H9 (cell line): ENCODE measurements around the gene MED27. TPM values are rescaled to one million over a fixed set of nuclear protein-coding genes. Genes with fewer than 3 reads are reported as not detected.

Experiments
- DNase-seq: peaks from one replicate; pipeline ENCODE4 v3.0.0-alpha.2; 2017
- H2AFZ ChIP-seq: one replicate; pipeline ENCODE4 v1.6.1; 2013; ENCODE audit warnings: mild to moderate bottlenecking, low read length, control low read depth, moderate library complexity
- H2AK5ac ChIP-seq: 2 replicates; pipeline ENCODE4 v1.6.1; 2013; ENCODE audit warnings: low read length, control low read depth, mixed read lengths; ENCODE audit not compliant: insufficient read length
- H2BK120ac ChIP-seq: one replicate; pipeline ENCODE4 v1.6.1; 2013; ENCODE audit warnings: low read depth, mild to moderate bottlenecking, low read length, control low read depth, inconsistent platforms; ENCODE audit not compliant: poor library complexity, severe bottlenecking
- H2BK12ac ChIP-seq: 2 replicates; pipeline ENCODE4 v1.6.1; 2013; ENCODE audit warnings: low read length, control low read depth, mixed read lengths, low read depth; ENCODE audit not compliant: insufficient read length
- H2BK15ac ChIP-seq: 2 replicates; pipeline ENCODE4 v1.6.1; 2013; ENCODE audit warnings: low read depth, low read length, control low read depth
- H2BK20ac ChIP-seq: one replicate; pipeline ENCODE4 v1.6.1; 2013; ENCODE audit warnings: low read depth, mild to moderate bottlenecking, low read length, control low read depth, inconsistent platforms; ENCODE audit not compliant: poor library complexity, severe bottlenecking
- H2BK5ac ChIP-seq: 2 replicates; pipeline ENCODE4 v1.6.1; 2013; ENCODE audit warnings: low read length, control low read depth, mixed read lengths; ENCODE audit not compliant: insufficient read length
- H3K14ac ChIP-seq: 2 replicates; pipeline ENCODE4 v1.6.1; 2013; ENCODE audit warnings: low read length, control low read depth; ENCODE audit not compliant: insufficient read depth
- H3K18ac ChIP-seq: 2 replicates; pipeline ENCODE4 v1.6.1; 2013; ENCODE audit warnings: low read depth, mild to moderate bottlenecking, mixed read lengths, low read length, control low read depth; ENCODE audit not compliant: insufficient read length
- H3K23ac ChIP-seq: 2 replicates; pipeline ENCODE4 v1.6.1; 2013; ENCODE audit warnings: low read length, control low read depth, mixed read lengths, low read depth; ENCODE audit not compliant: insufficient read length
- H3K23me2 ChIP-seq: 2 replicates; pipeline ENCODE4 v1.6.1; 2013; ENCODE audit warnings: low read depth, mild to moderate bottlenecking, mixed read lengths, low read length, control low read depth; ENCODE audit not compliant: insufficient read length, poor library complexity, severe bottlenecking
- H3K27ac ChIP-seq: 2 replicates; pipeline ENCODE4 v1.5.1; 2013; ENCODE audit warnings: low read length, control low read depth, mixed read lengths, low read depth; ENCODE audit not compliant: insufficient read length
- H3K27me3 ChIP-seq: 2 replicates; pipeline ENCODE4 v1.6.1; 2013; ENCODE audit warnings: low read length, control low read depth, inconsistent platforms; ENCODE audit not compliant: insufficient read depth
- H3K4ac ChIP-seq: 2 replicates; pipeline ENCODE4 v1.6.1; 2013; ENCODE audit warnings: low read depth, mild to moderate bottlenecking, control low read depth, inconsistent platforms, low read length, moderate library complexity
- H3K4me1 ChIP-seq: 2 replicates; pipeline ENCODE4 v1.6.1; 2013; ENCODE audit warnings: low read length, control low read depth, inconsistent platforms; ENCODE audit not compliant: insufficient read depth
- H3K4me2 ChIP-seq: 2 replicates; pipeline ENCODE4 v1.6.1; 2013; ENCODE audit warnings: low read length, control low read depth, mixed read lengths; ENCODE audit not compliant: insufficient read length, insufficient read depth
- H3K56ac ChIP-seq: 2 replicates; pipeline ENCODE4 v1.6.1; 2013; ENCODE audit warnings: low read depth, mild to moderate bottlenecking, mixed read lengths, low read length, control low read depth; ENCODE audit not compliant: insufficient read length
- H3K79me1 ChIP-seq: 2 replicates; pipeline ENCODE4 v1.6.1; 2013; ENCODE audit warnings: low read depth, mild to moderate bottlenecking, moderate library complexity, low read length, control low read depth, inconsistent platforms; ENCODE audit not compliant: insufficient read depth, poor library complexity, severe bottlenecking
- H3K79me2 ChIP-seq: 2 replicates; pipeline ENCODE4 v1.6.1; 2013; ENCODE audit warnings: low read length, control low read depth, inconsistent platforms; ENCODE audit not compliant: insufficient read depth
- H3K9ac ChIP-seq: 2 replicates; pipeline ENCODE4 v1.6.1; 2013; ENCODE audit warnings: low read length, control low read depth, mixed read lengths; ENCODE audit not compliant: insufficient read length; ENCODE audit errors: extremely low read depth
- H3K9me3 ChIP-seq: one replicate; pipeline ENCODE4 v1.6.1; 2013; ENCODE audit warnings: low read depth, low read length, inconsistent platforms; ENCODE audit not compliant: control insufficient read depth
- H3T11ph ChIP-seq: one replicate; pipeline ENCODE4 v1.6.1; 2013; ENCODE audit warnings: mild to moderate bottlenecking, low read length, control low read depth, inconsistent platforms
- H4K20me1 ChIP-seq: one replicate; pipeline ENCODE4 v1.6.1; 2013; ENCODE audit not compliant: control insufficient read depth, insufficient read length, insufficient read depth
- H4K5ac ChIP-seq: 2 replicates; pipeline ENCODE4 v1.6.1; 2013; ENCODE audit warnings: low read depth, mild to moderate bottlenecking, mixed read lengths, low read length, control low read depth; ENCODE audit not compliant: insufficient read length
- H4K8ac ChIP-seq: replicated peaks from 2 replicates; pipeline ENCODE4 v1.6.1; 2013; ENCODE audit warnings: low read length, control low read depth, mixed read lengths, low read depth; ENCODE audit not compliant: insufficient read length
- H4K91ac ChIP-seq: 2 replicates; pipeline ENCODE4 v1.6.1; 2013; ENCODE audit warnings: low read depth, mild to moderate bottlenecking, moderate library complexity, mixed read lengths, low read length, control low read depth; ENCODE audit not compliant: insufficient read length
- H3K27ac Mint-ChIP-seq, 3 experiments: 2 replicates in 2 of 3; 3 replicates in 1 of 3; pipeline ENCODE4 v1.8.0; 2020 to 2021; ENCODE audit warnings: mixed read lengths in 3 of 3, mild to moderate bottlenecking in 1 of 3, moderate library complexity in 1 of 3
- H3K27me3 Mint-ChIP-seq: 2 replicates; pipeline ENCODE4 v1.8.0; 2021; ENCODE audit warnings: low read depth, mild to moderate bottlenecking, moderate library complexity, mixed read lengths
- H3K36me3 Mint-ChIP-seq, 3 experiments: 2 replicates in 2 of 3; 3 replicates in 1 of 3; pipeline ENCODE4 v1.8.0; 2020 to 2021; ENCODE audit warnings: low read depth in 3 of 3, mixed read lengths in 3 of 3; ENCODE audit not compliant: insufficient read depth in 1 of 3
- H3K4me1 Mint-ChIP-seq, 2 experiments: 2 replicates each; pipeline ENCODE4 v1.8.0; 2020; ENCODE audit warnings: mixed read lengths in 2 of 2
- H3K4me3 Mint-ChIP-seq, 2 experiments: 2 replicates in 1 of 2; 3 replicates in 1 of 2; pipeline ENCODE4 v1.8.0; 2020 to 2021; ENCODE audit warnings: mild to moderate bottlenecking in 2 of 2, mixed read lengths in 2 of 2, moderate library complexity in 1 of 2
- H3K9me3 Mint-ChIP-seq, 2 experiments: 2 replicates in 1 of 2; 3 replicates in 1 of 2; pipeline ENCODE4 v1.8.0; 2020; ENCODE audit warnings: mild to moderate bottlenecking in 2 of 2, mixed read lengths in 2 of 2, moderate library complexity in 1 of 2
- CTCF ChIP-seq: fragments of 200-600 bp; sonication (generic); conservative IDR thresholded peaks from 3 replicates; pipeline ENCODE4 v1.8.0; 2021; ENCODE audit warnings: antibody characterized with exemption, mild to moderate bottlenecking
- WGBS: extraction: QIAGEN DNeasy Blood & Tissue Kit; methylation state at CpG from one replicate; pipeline ENCODE4 v1.1.7; 2013; ENCODE audit warnings: missing lambda C conversion rate, low lambda C conversion rate, mixed read lengths; ENCODE audit not compliant: insufficient read length; ENCODE audit errors: extremely low coverage; 5-methylcytosine and 5-hydroxymethylcytosine counted together
- total RNA-seq: library from RNA; stranded (reverse); gene quantifications from 2 replicates; pipeline ENCODE4 v1.2.1, GENCODE V29; 2021

MED27 gene
- total RNA-seq, 1 experiment from 2014 or later = 33.5 TPM

- Histone ChIP-seq H4K91ac (no peak overlapping the region), H3K4me2 (no peak overlapping the region), H3K79me1 (no peaks in the 10 kb centered on the region), H2BK15ac (no peak overlapping the region), H3K14ac (no peak overlapping the region), H2BK120ac (no peak overlapping the region), H3K9me3 (no peaks in the 10 kb centered on the region), H2BK12ac (no peak overlapping the region), H3K4me1 (no peaks in the 10 kb centered on the region; the same call in 1 of the 2 replicates), H2BK20ac (no peak overlapping the region), H2AK5ac (no peak overlapping the region), H2AFZ (no peak overlapping the region), H3K27me3 (no peaks in the 10 kb centered on the region), H3K56ac (no peak overlapping the region), H3K23me2 (no peaks in the 10 kb centered on the region), H3K79me2 (no peaks in the 10 kb centered on the region), H3K18ac (no peak overlapping the region), H4K5ac (no peak overlapping the region), H3K4ac (no peak overlapping the region), H3K9ac (no peak overlapping the region), H4K20me1 (no peaks in the 10 kb centered on the region), H3T11ph (no peak overlapping the region), H3K23ac (no peak overlapping the region), H2BK5ac (no peak overlapping the region), H3K27ac (no peak overlapping the region), H4K8ac (no peak overlapping the region)
- H3K27me3 Mint-ChIP-seq = no peaks in the 10 kb centered on the region
- H3K9me3 Mint-ChIP-seq = peaks cover 0 to 4% of the 10 kb centered on the region in 2 experiments; a peak in 3 of 5 replicates
- TF ChIP-seq CTCF = peak; percentile 51
- no peak for DNase-seq
- WGBS = no CpG with 5 or more reads among the region's 3 CpGs
- H3K27ac Mint-ChIP-seq = no peak overlapping the region
- peaks cover 0 to 6% of the 10 kb centered on the region in 2 experiments; a peak in 3 of 4 replicates for H3K4me1 Mint-ChIP-seq
- peaks cover 0 to 16% (median 13%) of the 10 kb centered on the region in 3 experiments; a peak in 4 of 7 replicates for H3K36me3 Mint-ChIP-seq
- no peak overlapping the region for H3K4me3 Mint-ChIP-seq
Observed at GRCh38 chr9:131936929-131937328, 142.7 kb downstream of the MED27 start.
